Vagina (tissue), 2 donors: ENCODE data around the gene AHCYL1.

Experiments used
- CTCF ChIP-seq, 3 experiments: fragments of 450-650 bp in 2 of 3; fragments of 200-600 bp in 1 of 3; sonication (generic) in 1 of 3; IDR thresholded peaks; one replicate each; pipeline ENCODE4 v1.5.1; 2017 to 2019; ENCODE audit warnings: antibody characterized with exemption in 3 of 3, mild to moderate bottlenecking in 2 of 3, moderate library complexity in 2 of 3
- POLR2A ChIP-seq, 2 donors: fragments of 450-650 bp; IDR thresholded peaks; one replicate each; pipeline ENCODE4 v1.6.1; 2017; ENCODE audit warnings: antibody characterized with exemption in 2 of 2, mild to moderate bottlenecking in 2 of 2, moderate library complexity in 2 of 2
- POLR2AphosphoS5 ChIP-seq, 2 donors: sonication (generic); formaldehyde crosslinking; IDR thresholded peaks; one replicate each; pipeline ENCODE4 v1.9.0; 2017; ENCODE audit warnings: antibody characterized with exemption in 2 of 2, mild to moderate bottlenecking in 2 of 2, low read depth in 1 of 2; ENCODE audit not compliant: insufficient read depth in 1 of 2

- TF ChIP-seq CTCF (IDR thresholded peaks at IDR 0.05) (no peak), POLR2AphosphoS5 (IDR thresholded peaks at IDR 0.05; ENCODE audit: insufficient read depth in 1 of 2, low read depth in 1 of 2) (no peak), POLR2A (IDR thresholded peaks at IDR 0.05) (no peak)
These were observed 5.7 kb downstream of the AHCYL1 start for GRCh38 chr1:109990302-109990653.
